GM23248 (cell line): ENCODE data around the gene PRDM16.

Source experiments
- EZH2 ChIP-seq: fragments of 200-600 bp; sonication (generic); IDR thresholded peaks from 2 replicates; pipeline ENCODE4 v1.6.1; 2018; ENCODE audit warnings: antibody characterized with exemption, mild to moderate bottlenecking; ENCODE audit not compliant: insufficient read depth, poor library complexity, severe bottlenecking
- EZH2phosphoT487 ChIP-seq: fragments of 200-600 bp; sonication (generic); IDR thresholded peaks from 2 replicates; pipeline ENCODE4 v1.6.1; 2018; ENCODE audit warnings: antibody characterized with exemption, moderate library complexity, mild to moderate bottlenecking, low read depth; ENCODE audit not compliant: insufficient read depth

- TF ChIP-seq EZH2phosphoT487, result no peak
- TF ChIP-seq EZH2, result no peak
Observed at GRCh38 chr1:3179471-3179870, 110.5 kb downstream of the PRDM16 start.
